ENCODE results near the gene DNASE1L3.

DNA sequence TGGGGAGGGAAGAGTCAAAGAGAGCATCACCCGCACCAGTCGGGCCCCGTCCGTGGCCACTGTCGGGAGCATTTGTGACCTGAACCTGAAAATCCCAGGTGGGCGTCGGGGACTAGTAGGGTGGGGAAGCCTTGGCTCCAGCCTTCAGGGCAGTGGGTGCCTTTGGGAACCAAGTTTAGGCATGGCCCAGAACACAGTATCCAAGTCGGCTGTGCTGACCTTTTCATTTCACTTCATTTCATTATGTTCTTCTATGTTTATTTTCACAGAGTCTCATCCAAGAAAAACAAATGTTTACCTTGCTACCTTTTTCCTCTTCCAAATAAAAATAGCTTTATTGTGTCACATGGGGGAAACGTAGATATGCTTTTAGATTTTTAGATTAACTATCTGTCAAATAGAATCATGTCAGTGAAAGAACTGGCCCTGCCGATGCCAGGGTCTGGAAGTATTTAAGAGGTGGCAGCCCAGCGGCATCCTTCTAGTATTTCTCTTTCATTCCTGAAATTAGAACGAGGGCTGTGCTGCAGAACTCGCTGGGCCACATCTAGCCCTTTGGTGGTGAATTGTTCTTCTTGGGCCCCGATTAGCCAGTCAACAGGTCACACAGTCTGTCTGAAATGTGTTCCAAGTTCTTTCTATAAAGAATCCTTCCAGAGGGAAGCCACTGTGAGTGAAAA is 60.5 kb downstream of the DNASE1L3 start:
- no peak for TF ChIP-seq EZH2phosphoT487 (IDR thresholded peaks at IDR 0.05; ENCODE audit: unreplicated experiment)
- TF ChIP-seq, protein P1, sequence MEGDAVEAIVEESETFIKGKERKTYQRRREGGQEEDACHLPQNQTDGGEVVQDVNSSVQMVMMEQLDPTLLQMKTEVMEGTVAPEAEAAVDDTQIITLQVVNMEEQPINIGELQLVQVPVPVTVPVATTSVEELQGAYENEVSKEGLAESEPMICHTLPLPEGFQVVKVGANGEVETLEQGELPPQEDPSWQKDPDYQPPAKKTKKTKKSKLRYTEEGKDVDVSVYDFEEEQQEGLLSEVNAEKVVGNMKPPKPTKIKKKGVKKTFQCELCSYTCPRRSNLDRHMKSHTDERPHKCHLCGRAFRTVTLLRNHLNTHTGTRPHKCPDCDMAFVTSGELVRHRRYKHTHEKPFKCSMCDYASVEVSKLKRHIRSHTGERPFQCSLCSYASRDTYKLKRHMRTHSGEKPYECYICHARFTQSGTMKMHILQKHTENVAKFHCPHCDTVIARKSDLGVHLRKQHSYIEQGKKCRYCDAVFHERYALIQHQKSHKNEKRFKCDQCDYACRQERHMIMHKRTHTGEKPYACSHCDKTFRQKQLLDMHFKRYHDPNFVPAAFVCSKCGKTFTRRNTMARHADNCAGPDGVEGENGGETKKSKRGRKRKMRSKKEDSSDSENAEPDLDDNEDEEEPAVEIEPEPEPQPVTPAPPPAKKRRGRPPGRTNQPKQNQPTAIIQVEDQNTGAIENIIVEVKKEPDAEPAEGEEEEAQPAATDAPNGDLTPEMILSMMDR (conservative IDR thresholded peaks at IDR 0.05; ENCODE audit: low read depth in 2 of 2), result no peak
- TF ChIP-seq, protein P2, sequence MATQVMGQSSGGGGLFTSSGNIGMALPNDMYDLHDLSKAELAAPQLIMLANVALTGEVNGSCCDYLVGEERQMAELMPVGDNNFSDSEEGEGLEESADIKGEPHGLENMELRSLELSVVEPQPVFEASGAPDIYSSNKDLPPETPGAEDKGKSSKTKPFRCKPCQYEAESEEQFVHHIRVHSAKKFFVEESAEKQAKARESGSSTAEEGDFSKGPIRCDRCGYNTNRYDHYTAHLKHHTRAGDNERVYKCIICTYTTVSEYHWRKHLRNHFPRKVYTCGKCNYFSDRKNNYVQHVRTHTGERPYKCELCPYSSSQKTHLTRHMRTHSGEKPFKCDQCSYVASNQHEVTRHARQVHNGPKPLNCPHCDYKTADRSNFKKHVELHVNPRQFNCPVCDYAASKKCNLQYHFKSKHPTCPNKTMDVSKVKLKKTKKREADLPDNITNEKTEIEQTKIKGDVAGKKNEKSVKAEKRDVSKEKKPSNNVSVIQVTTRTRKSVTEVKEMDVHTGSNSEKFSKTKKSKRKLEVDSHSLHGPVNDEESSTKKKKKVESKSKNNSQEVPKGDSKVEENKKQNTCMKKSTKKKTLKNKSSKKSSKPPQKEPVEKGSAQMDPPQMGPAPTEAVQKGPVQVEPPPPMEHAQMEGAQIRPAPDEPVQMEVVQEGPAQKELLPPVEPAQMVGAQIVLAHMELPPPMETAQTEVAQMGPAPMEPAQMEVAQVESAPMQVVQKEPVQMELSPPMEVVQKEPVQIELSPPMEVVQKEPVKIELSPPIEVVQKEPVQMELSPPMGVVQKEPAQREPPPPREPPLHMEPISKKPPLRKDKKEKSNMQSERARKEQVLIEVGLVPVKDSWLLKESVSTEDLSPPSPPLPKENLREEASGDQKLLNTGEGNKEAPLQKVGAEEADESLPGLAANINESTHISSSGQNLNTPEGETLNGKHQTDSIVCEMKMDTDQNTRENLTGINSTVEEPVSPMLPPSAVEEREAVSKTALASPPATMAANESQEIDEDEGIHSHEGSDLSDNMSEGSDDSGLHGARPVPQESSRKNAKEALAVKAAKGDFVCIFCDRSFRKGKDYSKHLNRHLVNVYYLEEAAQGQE (IDR thresholded peaks at IDR 0.05; ENCODE audit: unreplicated experiment), result no peak
- no peak for TF ChIP-seq POLR2AphosphoS5 (IDR thresholded peaks at IDR 0.05; ENCODE audit: low read depth)
- TF ChIP-seq EZH2 (IDR thresholded peaks at IDR 0.05; ENCODE audit: low read depth, unreplicated experiment), result no peak

Data from GM23338 (cell line).